Endothelial cell of umbilical vein (primary cell): ENCODE results near the gene PPP1R26. TPM values are rescaled to one million over a fixed set of nuclear protein-coding genes. Genes with fewer than 3 reads are reported as not detected.

Experiments
- BruUV-seq: library from RNA; stranded (reverse); fragments of 400-500 nt; replicated peaks from 2 replicates; lab custom pipeline; 2021; lab: Mats Ljungman, UMichigan
- CTCF ChIA-PET: fragments of 300-600, 350-600 bp; sonication (Branson Sonifier 250); formaldehyde crosslinking; loops from one replicate; lab custom pipeline; 2021; ENCODE audit warnings: antibody characterized with exemption, inconsistent platforms; lab: Charles Lee
- POLR2A ChIA-PET: fragments of 300-600, 350-600 bp; sonication (Branson Sonifier 250); formaldehyde crosslinking; loops from one replicate; lab custom pipeline; 2021; ENCODE audit warnings: antibody characterized with exemption, inconsistent platforms; lab: Charles Lee
- DNase-seq: peaks from one replicate; pipeline ENCODE4 v3.0.0-alpha.2; 2011; ENCODE audit warnings: low read depth, low spot score
- FAIRE-seq: peaks from 2 replicates; lab custom pipeline; 2011; peaks lifted over from hg19 to GRCh38; lab: Jason Lieb, UNC
- H2AFZ ChIP-seq: 2 replicates; pipeline ENCODE4 v1.6.0; 2012; ENCODE audit warnings: low read depth, low read length, control low read depth, inconsistent platforms
- H3K27ac ChIP-seq: 2 replicates; pipeline ENCODE4 v1.5.1; 2011; ENCODE audit warnings: low read depth, mild to moderate bottlenecking, control low read depth, low read length, moderate library complexity; ENCODE audit not compliant: insufficient read depth
- H3K27me3 ChIP-seq, 2 experiments: 2 replicates each; pipeline versions ENCODE4 v1.6.0 to v1.6.1; 2011; ENCODE audit warnings: low read length in 2 of 2, mixed read lengths in 1 of 2; ENCODE audit not compliant: control insufficient read depth in 2 of 2, insufficient read depth in 2 of 2
- H3K36me3 ChIP-seq, 2 experiments: 2 replicates in 1 of 2; 3 replicates in 1 of 2; pipeline ENCODE4 v1.5.1; 2011; ENCODE audit warnings: low read length in 2 of 2, mild to moderate bottlenecking in 1 of 2, moderate library complexity in 1 of 2; ENCODE audit not compliant: control insufficient read depth in 2 of 2, insufficient read depth in 2 of 2; ENCODE audit errors: extremely low read depth in 1 of 2
- H3K4me1 ChIP-seq: 3 replicates; pipeline ENCODE4 v1.5.1; 2011; ENCODE audit warnings: mild to moderate bottlenecking, low read length; ENCODE audit not compliant: control insufficient read depth, insufficient read depth; ENCODE audit errors: extremely low read depth
- H3K4me2 ChIP-seq: 2 replicates; pipeline ENCODE4 v1.6.1; 2011; ENCODE audit warnings: low read length, control low read depth, mixed read lengths; ENCODE audit not compliant: insufficient read depth
- H3K4me3 ChIP-seq, 3 experiments: fragments of 200-600 bp in 1 of 3; sonication (generic), shearing (Covaris generic) in 1 of 3; replicated peaks in 1 of 3; 2 replicates each; pipeline ENCODE4 v1.5.1; 2011 to 2016; ENCODE audit warnings: control low read depth in 3 of 3, low read length in 3 of 3, mild to moderate bottlenecking in 2 of 3, inconsistent platforms in 1 of 3, low read depth in 1 of 3, moderate library complexity in 1 of 3; ENCODE audit not compliant: insufficient read depth in 1 of 3
- H3K79me2 ChIP-seq: 2 replicates; pipeline ENCODE4 v1.6.0; 2012; ENCODE audit warnings: low read length, inconsistent platforms; ENCODE audit not compliant: control insufficient read depth, insufficient read depth
- H3K9ac ChIP-seq: replicated peaks from 2 replicates; pipeline ENCODE3; 2011; ENCODE audit warnings: low read length, control low read depth; ENCODE audit not compliant: insufficient read depth; ENCODE audit errors: extremely low read depth
- H3K9me1 ChIP-seq: replicated peaks from 3 replicates; pipeline ENCODE4 v1.6.0; 2011; ENCODE audit warnings: mild to moderate bottlenecking, low read length; ENCODE audit not compliant: control insufficient read depth, insufficient read depth; ENCODE audit errors: extremely low read depth
- H3K9me3 ChIP-seq: replicated peaks from 2 replicates; pipeline ENCODE4 v1.5.1; 2012; ENCODE audit warnings: low read length, inconsistent platforms; ENCODE audit not compliant: control insufficient read depth, insufficient read depth
- H4K20me1 ChIP-seq: replicated peaks from 2 replicates; pipeline ENCODE3; 2011; ENCODE audit warnings: mild to moderate bottlenecking, low read length; ENCODE audit not compliant: control insufficient read depth, insufficient read depth; ENCODE audit errors: extremely low read depth
- EZH2 ChIP-seq: IDR thresholded peaks from 2 replicates; pipeline ENCODE4 v1.6.1; 2012; ENCODE audit warnings: borderline replicate concordance, low read depth, mild to moderate bottlenecking, moderate library complexity, low read length, inconsistent platforms; ENCODE audit not compliant: severe bottlenecking
- FOS ChIP-seq: IDR thresholded peaks from 2 replicates; pipeline ENCODE4 v1.6.1; 2011; ENCODE audit warnings: mild to moderate bottlenecking, low read length, moderate library complexity, borderline replicate concordance; ENCODE audit not compliant: insufficient read depth
- GATA2 ChIP-seq: IDR thresholded peaks from 2 replicates; pipeline ENCODE4 v1.7.0; 2011; ENCODE audit warnings: low read depth, mild to moderate bottlenecking, moderate library complexity, mixed read lengths, low read length; ENCODE audit not compliant: insufficient read length, insufficient read depth
- JUN ChIP-seq: IDR thresholded peaks from 2 replicates; pipeline ENCODE4 v1.6.1; 2011; ENCODE audit warnings: borderline replicate concordance, low read depth; ENCODE audit not compliant: insufficient read length, insufficient read depth
- MYC ChIP-seq: IDR thresholded peaks from one replicate; pipeline ENCODE4 v1.6.1; 2011; ENCODE audit warnings: mild to moderate bottlenecking, low read depth, low read length
- POLR2A ChIP-seq: IDR thresholded peaks from 2 replicates; pipeline ENCODE4 v1.6.1; 2012; ENCODE audit warnings: low read depth, mild to moderate bottlenecking, control low read depth, low read length
- POLR2AphosphoS5 ChIP-seq: IDR thresholded peaks from 2 replicates; pipeline ENCODE4 v1.6.1; 2012; ENCODE audit warnings: low read depth, mild to moderate bottlenecking, control low read depth, low read length, moderate library complexity; ENCODE audit not compliant: insufficient read depth
- dilution Hi-C: fragments of 300-500 bp; cut with MboI; formaldehyde crosslinking; loops from one replicate; pipeline ENCODE4 v1.15.0; 2019; ENCODE audit warnings: low sequenced_read_pairs; ENCODE audit not compliant: extremely low pct_ligation_motif_present
- intact Hi-C: fragments of 100-400 bp; cut with micrococcal nuclease; formaldehyde crosslinking; loops from one replicate; pipeline ENCODE4 v1.10.0; 2022
- polyA plus RNA-seq, 4 experiments: library from polyadenylated mRNA; depleted of rRNA in 3 of 4; stranded (reverse) in 3 of 4; unstranded in 1 of 4; fragments of >200 nt; gene quantifications; 2 replicates each; pipeline versions ENCODE4 v1.2.1 to v1.2.3, GENCODE V29; 2011 to 2012; ENCODE audit warnings: missing spikeins in 1 of 4
- total RNA-seq: library from RNA; stranded (reverse); gene quantifications from 2 replicates; pipeline ENCODE4 v1.2.3, GENCODE V29; 2021
- TF ChIP-seq, protein P1 (sequence below): IDR thresholded peaks from 2 replicates; pipeline ENCODE4 v1.6.1; 2011; ENCODE audit not compliant: insufficient read depth, insufficient read length

PPP1R26 gene
- total and polyA plus RNA-seq, 2 donors (not counting 3 experiments of a cell fraction or from before 2014, with no cell fraction given): 5.9 to 16.9 TPM

DNA sequence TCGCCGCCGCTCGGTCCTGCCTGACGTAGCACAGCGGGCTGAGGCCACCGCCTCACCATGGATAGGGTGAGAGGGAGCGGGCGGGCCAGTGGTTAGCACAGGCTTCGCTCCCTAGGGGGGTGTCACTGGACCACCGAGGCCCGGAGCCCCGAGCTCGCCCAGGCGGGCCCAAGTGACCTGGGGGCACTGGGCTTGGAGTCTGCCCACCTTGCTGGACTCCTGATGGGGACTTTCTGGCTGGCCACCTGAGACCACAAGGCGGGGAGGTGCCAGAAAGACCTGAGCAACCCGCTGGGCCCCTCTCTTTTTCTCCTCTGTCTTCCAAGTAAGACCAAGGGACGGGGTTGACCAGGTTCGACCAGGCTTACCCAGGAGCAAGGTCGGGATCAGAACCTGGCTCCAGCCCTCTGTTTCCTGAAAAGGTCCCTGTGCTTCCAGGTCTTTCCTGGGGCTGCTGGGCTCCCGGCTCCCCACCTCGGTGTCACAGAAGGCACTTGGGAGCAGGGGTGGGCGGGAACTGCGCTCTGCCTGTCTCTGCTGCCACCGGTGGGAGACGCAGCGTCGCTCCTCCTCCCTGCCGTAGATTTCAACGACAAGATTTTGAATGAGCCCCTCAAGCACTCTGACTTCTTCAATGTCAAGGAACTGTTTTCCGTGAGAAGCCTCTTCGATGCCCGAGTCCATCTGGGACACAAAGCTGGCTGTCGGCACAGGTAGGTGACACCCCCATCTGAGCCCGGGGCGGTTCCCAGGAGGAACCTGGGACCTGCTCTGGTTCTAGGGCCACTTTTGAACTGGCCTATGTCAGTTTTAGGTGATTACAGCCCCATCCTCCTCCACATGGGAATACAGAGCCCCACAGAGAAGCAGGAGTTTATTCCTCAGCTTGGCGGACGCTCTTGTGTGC, 21.9 kb downstream of the PPP1R26 start:
- Histone ChIP-seq H3K36me3 (peaks cover 2 to 28% of the 10 kb centered on the region in 2 experiments), H3K27me3 (no peaks in the 10 kb centered on the region), H3K4me3 (peak overlapping the region; percentile 58 to 92 (median 72)), H3K9me1 (no peaks in the 10 kb centered on the region), H3K4me2 (peak overlapping the region; percentile 92), H3K4me1 (peaks cover 14% of the 10 kb centered on the region), H3K27ac (peak overlapping the region; percentile 54), H3K79me2 (peaks cover 21% of the 10 kb centered on the region), H4K20me1 (no peaks in the 10 kb centered on the region), H3K9me3 (no peaks in the 10 kb centered on the region), H2AFZ (peak overlapping the region; percentile 63), H3K9ac (peak overlapping the region; percentile 79)
- TF ChIP-seq POLR2AphosphoS5: peak; percentile 25
- TF ChIP-seq FOS: no peak
- ChIA-PET CTCF (no interaction called here), POLR2A (no interaction called here)
- TSS peak; percentile 32 for BruUV-seq
- FAIRE-seq (no peak), DNase-seq (no peak)
- dilution Hi-C loops: no loop called here
- intact Hi-C loops: loop anchor here (5.0 kb wide), 1 partner anchor 101 kb away; no protein-coding TSS in a partner anchor

DNA sequence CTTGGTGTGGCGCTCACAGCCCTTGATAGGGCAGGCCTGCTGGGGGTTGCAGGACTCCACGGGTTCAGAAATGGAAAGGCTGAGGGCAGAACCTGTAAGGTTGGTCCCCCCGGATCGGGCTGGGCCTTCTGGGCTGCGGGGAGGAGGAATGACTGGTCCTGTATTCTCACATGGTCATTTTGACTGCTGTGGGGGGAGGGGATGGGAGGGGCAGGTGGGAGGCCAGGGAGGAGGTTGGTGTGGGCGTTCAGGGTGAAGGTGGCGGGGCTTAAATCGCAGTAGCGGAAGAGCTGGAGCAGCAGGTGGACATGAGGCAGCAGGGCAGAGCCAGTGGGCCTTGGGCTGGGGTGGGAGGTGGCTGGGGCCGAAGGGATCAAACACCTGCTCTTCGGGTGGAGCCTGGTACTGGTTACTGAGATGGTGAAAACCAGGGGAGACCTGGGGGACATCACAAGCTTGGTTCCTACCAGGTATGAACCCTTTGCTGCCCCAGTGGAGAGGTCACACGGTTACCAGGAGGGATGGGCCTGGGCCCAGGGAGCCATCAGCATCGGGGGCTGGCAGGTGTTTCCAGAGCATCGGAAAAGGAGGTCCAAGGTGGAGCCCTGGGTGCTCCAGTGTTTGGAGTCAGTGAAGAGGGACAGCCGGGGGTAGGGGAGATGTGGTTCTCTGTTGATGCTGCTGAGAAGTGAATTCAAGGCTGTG, 22.7 kb downstream of the PPP1R26 start:
- POLR2A ChIA-PET: no interaction called here
- no peak overlapping the region for H3K4me3 ChIP-seq
- no peak for TF ChIP-seq POLR2AphosphoS5
- TF ChIP-seq JUN: no peak
- TF ChIP-seq MYC: no peak
- no peak for TF ChIP-seq POLR2A
- TF ChIP-seq EZH2: no peak
- TF ChIP-seq, protein P1, sequence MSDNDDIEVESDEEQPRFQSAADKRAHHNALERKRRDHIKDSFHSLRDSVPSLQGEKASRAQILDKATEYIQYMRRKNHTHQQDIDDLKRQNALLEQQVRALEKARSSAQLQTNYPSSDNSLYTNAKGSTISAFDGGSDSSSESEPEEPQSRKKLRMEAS: no peak
- TF ChIP-seq FOS: no peak
- no peak for TF ChIP-seq GATA2
- no TSS peak for BruUV-seq
- no peaks in the 10 kb centered on the region for H3K9me3 ChIP-seq
- H3K27ac ChIP-seq: no peak overlapping the region
- CTCF ChIA-PET: no interaction called here
- peaks cover 21% of the 10 kb centered on the region for H3K79me2 ChIP-seq
- H3K4me2 ChIP-seq: peak overlapping the region; percentile 92
- no peaks in the 10 kb centered on the region for H4K20me1 ChIP-seq
- H3K9ac ChIP-seq: no peak overlapping the region
- dilution Hi-C loops (no loop called here), intact Hi-C loops (loop anchor here (5.0 kb wide), 1 partner anchor 100 kb away; no protein-coding TSS in a partner anchor)
- H2AFZ ChIP-seq: no peak overlapping the region
- no peaks in the 10 kb centered on the region for H3K27me3 ChIP-seq
- DNase-seq: no peak
- H3K9me1 ChIP-seq: no peaks in the 10 kb centered on the region
- no peak for FAIRE-seq
- peaks cover 2 to 28% of the 10 kb centered on the region in 2 experiments for H3K36me3 ChIP-seq
- H3K4me1 ChIP-seq: peaks cover 14% of the 10 kb centered on the region
